Fibroblast of lung (primary cell): ENCODE results near the gene RGS14. TPM values are rescaled to one million over a fixed set of nuclear protein-coding genes. Genes with fewer than 3 reads are reported as not detected.
"Not testable (repeated sequence)": the region's sequence is repeated elsewhere in the genome, so short reads cannot be mapped to it uniquely, and the experiment has no call there.

Experiments used
- DNase-seq, 2 donors: peaks; one replicate each; pipeline versions ENCODE4 v3.0.0 to v3.0.0-alpha.2; 2010; ENCODE audit warnings: low read depth in 2 of 2
- H2AFZ ChIP-seq: 2 replicates; pipeline ENCODE4 v1.5.1; 2012; ENCODE audit warnings: low read length, control low read depth, inconsistent platforms
- H3K27ac ChIP-seq: 2 replicates; pipeline ENCODE4 v1.5.1; 2011; ENCODE audit warnings: low read length, control low read depth; ENCODE audit not compliant: insufficient read depth
- H3K27me3 ChIP-seq: 2 replicates; pipeline ENCODE4 v1.5.1; 2011; ENCODE audit warnings: mild to moderate bottlenecking, low read length; ENCODE audit not compliant: control insufficient read depth, insufficient read depth
- H3K36me3 ChIP-seq: 2 replicates; pipeline ENCODE4 v1.5.1; 2011; ENCODE audit warnings: low read length; ENCODE audit not compliant: control insufficient read depth, insufficient read depth
- H3K4me1 ChIP-seq: 2 replicates; pipeline ENCODE4 v1.5.1; 2011; ENCODE audit warnings: low read length; ENCODE audit not compliant: control insufficient read depth, insufficient read depth; ENCODE audit errors: extremely low read depth
- H3K4me2 ChIP-seq: 2 replicates; pipeline ENCODE4 v1.5.1; 2011; ENCODE audit warnings: low read length, control low read depth; ENCODE audit not compliant: insufficient read depth; ENCODE audit errors: extremely low read depth
- H3K4me3 ChIP-seq, 4 experiments: fragments of 200-600 bp in 1 of 4; sonication (generic) in 1 of 4; replicated peaks in 1 of 4; 2 replicates each; pipeline ENCODE4 v1.5.1; 2011 to 2016; ENCODE audit warnings: low read length in 4 of 4, low read depth in 3 of 4, mild to moderate bottlenecking in 3 of 4, control low read depth in 2 of 4, inconsistent platforms in 1 of 4, mixed read lengths in 1 of 4; ENCODE audit not compliant: insufficient read depth in 1 of 4; ENCODE audit errors: control extremely low read depth in 1 of 4
- H3K79me2 ChIP-seq: 2 replicates; pipeline ENCODE4 v1.5.1; 2012; ENCODE audit warnings: mild to moderate bottlenecking, low read length, inconsistent platforms; ENCODE audit not compliant: control insufficient read depth, insufficient read depth
- H3K9ac ChIP-seq: 2 replicates; pipeline ENCODE4 v1.5.1; 2011; ENCODE audit warnings: mild to moderate bottlenecking, low read length, control low read depth; ENCODE audit not compliant: insufficient read depth
- H3K9me3 ChIP-seq: 2 replicates; pipeline ENCODE4 v1.5.1; 2012; ENCODE audit warnings: low read depth, low read length; ENCODE audit not compliant: control insufficient read depth, insufficient read depth
- H4K20me1 ChIP-seq: 2 replicates; pipeline ENCODE4 v1.5.1; 2011; ENCODE audit warnings: low read length; ENCODE audit not compliant: control insufficient read depth, insufficient read depth; ENCODE audit errors: extremely low read depth
- CTCF ChIP-seq, 2 donors: IDR thresholded peaks in 1 of 2; conservative IDR thresholded peaks in 1 of 2; 1 replicate in 1 of 2; 2 replicates in 1 of 2; pipeline ENCODE4 v1.5.1; 2011 to 2012; ENCODE audit warnings: low read length in 2 of 2, control low read depth in 1 of 2, inconsistent platforms in 1 of 2, low read depth in 1 of 2, mild to moderate bottlenecking in 1 of 2
- EZH2 ChIP-seq: IDR thresholded peaks from 2 replicates; pipeline ENCODE4 v1.5.1; 2012; ENCODE audit warnings: low read length, control low read depth, mild to moderate bottlenecking; ENCODE audit errors: missing control alignments
- polyA plus RNA-seq, 2 donors: library from polyadenylated mRNA; depleted of rRNA in 1 of 2; stranded (reverse) in 1 of 2; unstranded in 1 of 2; fragments of >200 nt; gene quantifications; 2 replicates each; pipeline ENCODE4 v1.2.1, GENCODE V29; 2011 to 2012; ENCODE audit warnings: missing spikeins in 1 of 2
- total RNA-seq: library from RNA; depleted of rRNA; stranded (reverse); fragments of >200 nt; gene quantifications from 2 replicates; pipeline ENCODE4 v1.2.1, GENCODE V29; 2014

The RGS14 gene
- total and polyA plus RNA-seq, 2 donors (not counting 1 experiment from before 2014, with no cell fraction given), result 2.5 to 4.1 TPM

GRCh38 chr5:177359451-177359851 lies 1.7 kb downstream of the RGS14 start:
- Histone ChIP-seq H3K4me3 (no peak overlapping the region), H4K20me1 (no peaks in the 10 kb centered on the region), H3K9me3 (no peaks in the 10 kb centered on the region), H3K27me3 (peaks cover 17% of the 10 kb centered on the region), H3K4me2 (no peak overlapping the region), H3K27ac (no peak overlapping the region), H3K9ac (no peak overlapping the region), H3K79me2 (no peaks in the 10 kb centered on the region), H3K4me1 (no peaks in the 10 kb centered on the region), H2AFZ (no peak overlapping the region), H3K36me3 (no peaks in the 10 kb centered on the region)
- TF ChIP-seq CTCF (conservative IDR thresholded peaks at IDR 0.05 in 1 of 2, IDR thresholded peaks at IDR 0.05 in 1 of 2; ENCODE audit: low read depth in 1 of 2, low read length in 2 of 2), result no peak
- TF ChIP-seq EZH2, result no peak
- DNase-seq, result no peak

GRCh38 chr5:177359860-177360259 lies 2.1 kb downstream of the RGS14 start:
- Histone ChIP-seq H3K79me2 (no peaks in the 10 kb centered on the region), H4K20me1 (no peaks in the 10 kb centered on the region), H3K9me3 (no peaks in the 10 kb centered on the region), H3K27ac (no peak overlapping the region), H3K4me3 (no peak overlapping the region), H3K27me3 (peaks cover 17% of the 10 kb centered on the region), H3K9ac (no peak overlapping the region), H3K36me3 (no peaks in the 10 kb centered on the region), H2AFZ (no peak overlapping the region), H3K4me1 (no peaks in the 10 kb centered on the region), H3K4me2 (no peak overlapping the region)
- no peak for DNase-seq
- TF ChIP-seq EZH2 (no peak), CTCF (conservative IDR thresholded peaks at IDR 0.05 in 1 of 2, IDR thresholded peaks at IDR 0.05 in 1 of 2; ENCODE audit: low read depth in 1 of 2, low read length in 2 of 2) (no peak)

GRCh38 chr5:177360740-177361139 lies 3.0 kb downstream of the RGS14 start:
- H3K4me1 ChIP-seq, H3K4me3 ChIP-seq, H3K9ac ChIP-seq, H4K20me1 ChIP-seq, H3K27ac ChIP-seq, H3K79me2 ChIP-seq, H3K36me3 ChIP-seq, H2AFZ ChIP-seq, DNase-seq, H3K4me2 ChIP-seq, H3K9me3 ChIP-seq: not testable (repeated sequence)
- peaks cover 17% of the 10 kb centered on the region for H3K27me3 ChIP-seq
